C4-2B (cell line): Measurements from ENCODE around the gene RPS27.
"Not testable (repeated sequence)": the region's sequence is repeated elsewhere in the genome, so short reads cannot be mapped to it uniquely, and the experiment has no call there.

ENCODE experiments used
- H3K27ac ChIP-seq: fragments of 450-650 bp; 2 replicates; pipeline ENCODE4 v1.5.1; 2017
- ZFX ChIP-seq: fragments of 450-650 bp; IDR thresholded peaks from 2 replicates; pipeline ENCODE4 v1.6.1; 2017
- TF ChIP-seq, protein P1 (sequence below): fragments of 450-650 bp; conservative IDR thresholded peaks from 2 replicates; pipeline ENCODE4 v1.5.1; 2017; ENCODE audit warnings: mild to moderate bottlenecking

Gene RPS27

DNA sequence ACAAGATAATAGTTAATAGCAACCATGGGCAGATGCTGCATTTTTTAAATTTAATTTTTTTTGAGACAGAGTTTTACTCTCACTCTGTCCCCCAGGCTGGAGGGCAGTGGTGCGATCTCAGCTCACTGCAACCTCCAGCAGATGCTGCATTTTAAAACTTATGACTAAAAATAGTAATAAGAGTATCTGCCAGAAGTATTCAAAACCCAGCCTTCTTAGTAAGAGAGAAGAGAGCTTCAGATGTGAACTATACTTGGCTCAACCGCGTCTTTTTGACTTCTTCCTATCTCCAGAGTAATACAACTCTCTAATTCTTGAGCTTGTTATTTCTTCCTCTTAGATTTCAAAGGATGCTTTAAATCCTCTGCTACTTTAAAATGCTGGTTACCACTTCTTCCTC is 4.6 kb downstream of the RPS27 start:
- TF ChIP-seq, protein P1, sequence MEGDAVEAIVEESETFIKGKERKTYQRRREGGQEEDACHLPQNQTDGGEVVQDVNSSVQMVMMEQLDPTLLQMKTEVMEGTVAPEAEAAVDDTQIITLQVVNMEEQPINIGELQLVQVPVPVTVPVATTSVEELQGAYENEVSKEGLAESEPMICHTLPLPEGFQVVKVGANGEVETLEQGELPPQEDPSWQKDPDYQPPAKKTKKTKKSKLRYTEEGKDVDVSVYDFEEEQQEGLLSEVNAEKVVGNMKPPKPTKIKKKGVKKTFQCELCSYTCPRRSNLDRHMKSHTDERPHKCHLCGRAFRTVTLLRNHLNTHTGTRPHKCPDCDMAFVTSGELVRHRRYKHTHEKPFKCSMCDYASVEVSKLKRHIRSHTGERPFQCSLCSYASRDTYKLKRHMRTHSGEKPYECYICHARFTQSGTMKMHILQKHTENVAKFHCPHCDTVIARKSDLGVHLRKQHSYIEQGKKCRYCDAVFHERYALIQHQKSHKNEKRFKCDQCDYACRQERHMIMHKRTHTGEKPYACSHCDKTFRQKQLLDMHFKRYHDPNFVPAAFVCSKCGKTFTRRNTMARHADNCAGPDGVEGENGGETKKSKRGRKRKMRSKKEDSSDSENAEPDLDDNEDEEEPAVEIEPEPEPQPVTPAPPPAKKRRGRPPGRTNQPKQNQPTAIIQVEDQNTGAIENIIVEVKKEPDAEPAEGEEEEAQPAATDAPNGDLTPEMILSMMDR: no peak
- TF ChIP-seq ZFX: no peak
- no peak overlapping the region for H3K27ac ChIP-seq

DNA sequence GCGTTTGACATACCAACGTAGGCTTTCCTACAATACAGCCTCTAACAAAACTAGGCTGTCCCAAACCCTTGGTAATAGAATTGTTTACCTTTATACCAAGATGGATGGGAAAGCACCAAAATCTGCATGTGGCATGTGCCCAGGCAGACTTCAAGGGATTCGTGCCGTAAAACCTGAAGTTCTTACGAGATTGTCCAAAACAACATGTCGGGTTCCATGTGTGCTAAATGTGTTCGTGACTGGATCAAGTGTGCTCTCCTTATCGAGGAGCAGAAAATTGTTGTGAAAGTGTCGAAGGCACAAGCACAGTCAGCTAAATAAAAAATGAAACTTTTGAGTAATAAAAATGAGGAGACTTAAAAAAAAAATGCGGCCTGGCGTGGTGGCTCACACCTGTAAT is 5.1 kb downstream of the RPS27 start:
- no peak for TF ChIP-seq ZFX
- TF ChIP-seq, protein P1: no peak
- 0 out of 2 replicates have a peak overlapping the region, but pooled peaks have one; percentile 8 for H3K27ac ChIP-seq

DNA sequence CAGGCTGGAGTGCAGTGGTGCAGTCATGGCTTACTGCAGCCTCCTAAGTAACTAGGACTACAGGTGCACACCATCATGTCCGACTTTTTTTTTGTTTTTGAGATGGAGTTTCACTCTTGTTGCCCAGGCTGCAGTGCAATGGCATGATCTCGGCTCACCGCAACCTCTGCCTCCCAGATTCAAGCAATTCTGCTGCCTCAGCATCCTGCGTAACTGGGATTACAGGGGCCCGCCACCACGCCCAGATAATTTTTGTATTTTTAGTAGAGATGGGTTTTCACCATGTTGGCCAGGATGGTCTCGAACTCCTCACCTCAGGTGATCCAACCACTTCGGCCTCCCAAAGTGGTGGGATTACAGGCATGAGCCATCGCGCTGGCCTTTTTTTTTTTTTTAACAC is 6.3 kb downstream of the RPS27 start:
- not testable (repeated sequence) for H3K27ac ChIP-seq

DNA sequence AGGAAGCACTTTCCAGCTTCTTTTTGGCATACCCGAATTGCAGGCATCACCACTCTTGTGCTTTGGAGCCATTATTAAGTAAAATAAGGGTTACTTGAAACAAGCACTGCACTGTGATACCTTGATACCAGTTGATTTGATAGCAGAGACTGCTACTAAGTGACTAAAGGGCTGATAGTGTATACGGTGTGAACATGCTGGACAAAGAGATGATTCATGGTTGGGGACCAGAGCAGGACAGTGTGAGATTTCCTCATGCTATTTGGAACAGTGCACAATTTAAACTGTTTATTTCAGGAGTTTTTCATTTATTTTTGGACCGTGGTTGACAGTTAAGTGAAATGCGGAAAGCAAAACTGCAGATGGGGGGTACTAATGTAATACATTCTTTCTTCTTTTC is 9.9 kb downstream of the RPS27 start:
- H3K27ac ChIP-seq: no peak overlapping the region
- TF ChIP-seq, protein P1: no peak
- TF ChIP-seq ZFX: no peak

DNA sequence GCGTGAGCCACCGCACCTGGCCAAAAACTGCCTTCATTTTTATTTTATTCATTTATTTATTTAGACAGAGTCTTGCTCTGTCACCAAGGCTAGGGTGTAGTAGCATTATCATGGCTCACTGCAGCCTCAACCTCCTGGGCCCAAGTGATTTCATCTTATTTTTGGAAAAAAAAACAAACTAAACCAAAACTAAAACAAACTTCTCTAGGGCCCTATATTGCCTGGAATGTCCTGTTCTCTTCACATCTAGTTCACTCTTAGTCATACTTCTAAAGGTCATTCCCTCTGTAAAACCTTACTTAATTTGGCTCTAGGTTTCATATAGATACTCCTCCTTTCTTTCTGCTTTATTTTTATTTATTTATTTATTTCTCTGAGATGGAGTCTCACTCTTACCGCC is 15.6 kb downstream of the RPS27 start:
- no peak for TF ChIP-seq ZFX
- TF ChIP-seq, protein P1: no peak
- H3K27ac ChIP-seq: no peak overlapping the region

DNA sequence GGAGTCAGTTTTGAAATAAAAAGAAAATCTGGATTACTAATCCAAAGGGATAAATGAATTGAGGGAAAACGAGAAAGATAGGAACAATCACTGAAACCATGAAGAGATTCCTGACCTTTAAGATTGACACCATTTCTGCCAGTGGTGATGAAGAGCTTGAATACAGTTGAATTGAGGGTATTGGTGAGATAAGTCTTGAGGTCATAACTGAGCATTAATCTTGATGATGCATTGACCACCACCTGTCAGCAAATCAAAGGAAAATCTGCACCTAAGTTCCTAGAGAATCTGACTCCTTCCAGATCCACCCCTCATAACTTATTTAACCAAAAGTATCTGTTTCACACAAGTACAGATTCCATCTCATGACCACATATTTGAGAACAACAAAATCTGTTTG is 21.6 kb downstream of the RPS27 start:
- no peak for TF ChIP-seq ZFX
- TF ChIP-seq, protein P1: no peak
- H3K27ac ChIP-seq: no peak overlapping the region

DNA sequence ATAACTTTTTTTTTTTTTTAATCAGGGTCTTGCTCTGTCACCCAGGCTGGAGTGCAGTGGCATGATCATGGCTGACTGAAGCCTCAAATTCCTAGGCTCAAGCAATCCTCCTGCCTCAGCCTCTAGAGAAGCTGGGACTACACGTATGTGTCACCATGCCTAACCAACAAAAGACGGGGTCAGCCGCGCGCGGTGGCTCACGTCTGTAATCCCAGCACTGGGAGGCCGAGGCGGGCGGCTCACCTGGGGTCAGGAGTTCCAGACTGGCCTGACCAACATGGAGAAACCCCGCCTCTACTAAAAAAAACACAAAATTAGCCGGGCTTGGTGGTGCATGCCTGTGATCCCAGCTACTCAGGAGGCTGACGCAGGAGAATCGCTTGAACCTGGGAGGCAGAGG is 22.0 kb downstream of the RPS27 start:
- H3K27ac ChIP-seq: not testable (repeated sequence)

DNA sequence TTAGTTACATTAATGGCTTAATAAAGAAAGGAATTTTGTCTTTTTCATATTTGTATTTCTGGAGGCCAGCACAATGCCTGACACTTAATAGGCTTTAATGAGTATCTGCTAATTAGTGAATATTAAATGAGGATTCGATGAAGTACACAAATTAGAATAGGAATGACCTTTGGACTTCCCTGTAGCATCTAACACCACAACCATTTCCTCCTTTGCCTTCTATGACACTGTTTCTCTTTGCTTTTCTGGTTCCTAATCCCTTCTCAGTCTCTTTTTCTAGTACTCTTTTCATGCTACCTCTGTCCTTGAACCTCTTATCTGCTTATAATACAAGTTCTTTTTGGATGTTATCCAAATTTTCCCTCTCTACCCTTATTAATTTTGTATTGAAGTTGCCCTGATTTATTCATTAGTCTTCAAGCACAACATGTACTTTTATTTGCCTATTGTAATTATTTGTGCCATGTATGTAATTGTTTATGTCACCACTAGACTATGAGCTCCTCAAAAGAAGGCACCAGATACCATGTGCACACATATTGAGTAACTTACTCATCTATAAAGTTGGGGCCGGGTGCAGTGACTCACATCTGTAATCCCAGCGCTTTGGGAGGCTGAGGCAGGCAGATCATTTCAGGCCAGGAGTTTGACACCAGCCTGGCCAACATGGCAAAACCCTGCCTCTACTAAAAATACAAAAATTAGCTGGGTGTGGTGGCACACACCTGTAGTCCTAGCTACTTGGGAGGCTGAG is 23.8 kb downstream of the RPS27 start:
- H3K27ac ChIP-seq: no peak overlapping the region
- TF ChIP-seq ZFX: no peak
- TF ChIP-seq, protein P1: no peak
